Measurements from ENCODE around the gene DAGLB.

DNA sequence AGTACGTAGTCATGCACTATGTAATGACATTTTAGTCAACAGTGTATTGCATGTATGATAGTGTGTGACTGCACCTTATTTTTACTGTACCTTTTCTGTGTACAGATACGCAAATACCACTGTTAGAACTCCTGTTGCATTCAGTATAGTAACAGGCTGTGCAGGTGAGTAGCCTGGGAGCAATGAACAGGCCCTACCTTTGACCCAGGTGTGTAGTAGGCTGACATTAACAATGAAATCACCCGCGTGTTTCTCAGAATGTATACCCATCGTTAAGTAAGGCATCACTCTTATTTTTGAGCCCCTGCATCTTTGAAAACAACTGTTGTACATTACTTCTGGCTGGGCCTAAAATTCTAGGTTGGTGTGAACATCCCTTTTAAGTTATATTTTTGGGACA lies 41.6 kb downstream of the DAGLB start:
- no peak for TF ChIP-seq EZH2 (IDR thresholded peaks at IDR 0.05; ENCODE audit: insufficient read depth, low read length)
- TF ChIP-seq, protein P1, sequence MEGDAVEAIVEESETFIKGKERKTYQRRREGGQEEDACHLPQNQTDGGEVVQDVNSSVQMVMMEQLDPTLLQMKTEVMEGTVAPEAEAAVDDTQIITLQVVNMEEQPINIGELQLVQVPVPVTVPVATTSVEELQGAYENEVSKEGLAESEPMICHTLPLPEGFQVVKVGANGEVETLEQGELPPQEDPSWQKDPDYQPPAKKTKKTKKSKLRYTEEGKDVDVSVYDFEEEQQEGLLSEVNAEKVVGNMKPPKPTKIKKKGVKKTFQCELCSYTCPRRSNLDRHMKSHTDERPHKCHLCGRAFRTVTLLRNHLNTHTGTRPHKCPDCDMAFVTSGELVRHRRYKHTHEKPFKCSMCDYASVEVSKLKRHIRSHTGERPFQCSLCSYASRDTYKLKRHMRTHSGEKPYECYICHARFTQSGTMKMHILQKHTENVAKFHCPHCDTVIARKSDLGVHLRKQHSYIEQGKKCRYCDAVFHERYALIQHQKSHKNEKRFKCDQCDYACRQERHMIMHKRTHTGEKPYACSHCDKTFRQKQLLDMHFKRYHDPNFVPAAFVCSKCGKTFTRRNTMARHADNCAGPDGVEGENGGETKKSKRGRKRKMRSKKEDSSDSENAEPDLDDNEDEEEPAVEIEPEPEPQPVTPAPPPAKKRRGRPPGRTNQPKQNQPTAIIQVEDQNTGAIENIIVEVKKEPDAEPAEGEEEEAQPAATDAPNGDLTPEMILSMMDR (IDR thresholded peaks at IDR 0.05; ENCODE audit: insufficient read depth, low read depth, low read length): no peak

All from astrocyte (in vitro differentiated cells and primary cell).